HG03139 (cell line): Measurements from ENCODE around the gene HSD17B14.
"Not testable (repeated sequence)": the region's sequence is repeated elsewhere in the genome, so short reads cannot be mapped to it uniquely, and the experiment has no call there.

Source experiments
- ATAC-seq: cut with Tn5 transposase; IDR thresholded peaks from one replicate; pipeline ENCODE4 v1.9.1; 2021; ENCODE audit not compliant: unreplicated experiment

The HSD17B14 gene

DNA sequence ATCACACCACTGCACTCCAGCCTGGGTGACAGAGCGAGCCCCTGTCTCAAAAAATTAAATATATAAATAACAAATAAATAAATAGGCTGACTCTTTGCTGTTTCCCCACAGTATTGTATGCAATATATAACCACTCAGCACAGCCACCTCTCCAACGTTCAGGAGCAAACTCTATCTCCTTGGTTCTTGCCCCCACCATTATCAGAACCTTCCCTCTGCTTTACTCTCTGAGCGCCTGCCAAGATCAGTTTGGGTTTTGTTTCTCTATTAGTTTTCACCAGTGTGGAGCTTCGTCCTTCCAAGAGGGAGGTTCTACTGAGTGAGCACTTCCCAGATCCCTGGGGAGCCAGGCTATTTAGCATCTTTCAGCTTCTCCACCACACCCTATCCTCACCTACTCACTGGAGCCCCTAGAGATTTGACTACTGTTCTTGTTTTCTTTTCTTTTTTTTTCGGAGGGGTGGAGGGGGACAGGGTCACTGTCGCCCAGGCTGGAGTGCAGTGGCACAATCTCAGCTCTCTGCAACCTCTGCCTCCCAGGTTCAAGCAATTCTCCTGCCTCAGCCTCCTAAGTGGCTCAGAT, 68.0 kb downstream of the HSD17B14 start:
- not testable (repeated sequence) for ATAC-seq

DNA sequence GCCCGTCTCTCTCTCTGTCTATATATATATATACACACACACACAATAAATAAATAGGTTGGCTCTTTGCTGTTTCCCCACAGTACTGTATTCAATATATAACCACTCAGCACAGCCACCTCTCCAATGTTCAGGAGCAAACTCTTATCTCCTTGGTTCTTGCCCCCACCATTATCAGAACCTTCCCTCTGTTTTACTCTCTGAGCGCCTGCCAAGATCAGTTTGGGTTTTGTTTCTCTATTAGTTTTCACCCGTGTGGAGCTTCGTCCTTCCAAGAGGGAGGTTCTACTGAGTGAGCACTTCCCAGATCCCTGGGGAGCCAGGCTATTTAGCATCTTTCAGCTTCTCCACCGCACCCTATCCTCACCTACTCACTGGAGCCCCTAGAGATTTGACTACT, 70.5 kb downstream of the HSD17B14 start:
- ATAC-seq, result not testable (repeated sequence)
